Stimulated activated naive B cell treated with anti-CD40 and anti-IgM and Interleukin-4, amounts not matched to agents 10 μg/mL and 1 μg/mL and 100 μg/mL, for 72 hours (primary cell): ENCODE results near the gene BTRC.

ENCODE experiments used
- ATAC-seq, 2 donors: fragments of 150-1000 bp; cut with Tn5 transposase; replicated peaks; 2 replicates each; pipeline ENCODE4 v1.10.0; 2021; ENCODE audit warnings: moderate library complexity in 1 of 2
- DNase-seq: peaks from one replicate; pipeline ENCODE4 v3.0.0; 2021
- H3K27ac Mint-ChIP-seq: one replicate; pipeline ENCODE4 v1.8.0; 2022; ENCODE audit warnings: mild to moderate bottlenecking, mixed read lengths
- H3K27me3 Mint-ChIP-seq, 2 donors: one replicate each; pipeline ENCODE4 v1.8.0; 2022; ENCODE audit warnings: mixed read lengths in 2 of 2
- H3K36me3 Mint-ChIP-seq, 2 donors: one replicate each; pipeline ENCODE4 v1.8.0; 2022; ENCODE audit warnings: mixed read lengths in 2 of 2, mild to moderate bottlenecking in 1 of 2
- H3K4me1 Mint-ChIP-seq, 2 donors: one replicate each; pipeline ENCODE4 v1.8.0; 2022; ENCODE audit warnings: mixed read lengths in 2 of 2, mild to moderate bottlenecking in 1 of 2
- H3K4me3 Mint-ChIP-seq, 2 donors: one replicate each; pipeline ENCODE4 v1.8.0; 2022; ENCODE audit warnings: mild to moderate bottlenecking in 2 of 2, mixed read lengths in 2 of 2, moderate library complexity in 1 of 2
- H3K9me3 Mint-ChIP-seq, 2 donors: one replicate each; pipeline ENCODE4 v1.8.0; 2022; ENCODE audit warnings: mixed read lengths in 2 of 2, mild to moderate bottlenecking in 1 of 2

Gene BTRC

GRCh38 chr10:101451667-101452069, 97.7 kb downstream of the BTRC start:
- ATAC-seq (no peak), DNase-seq (no peak)
- Mint-ChIP-seq H3K36me3 (no peaks in the 10 kb centered on the region), H3K4me1 (peaks cover 10 to 20% of the 10 kb centered on the region in 2 donors), H3K27me3 (no peaks in the 10 kb centered on the region), H3K27ac (no peak overlapping the region), H3K9me3 (no peaks in the 10 kb centered on the region), H3K4me3 (no peak overlapping the region)

- Mint-ChIP-seq H3K27ac (no peak overlapping the region), H3K4me1 (peaks cover 10 to 20% of the 10 kb centered on the region in 2 donors), H3K4me3 (no peak overlapping the region), H3K9me3 (no peaks in the 10 kb centered on the region), H3K27me3 (no peaks in the 10 kb centered on the region), H3K36me3 (no peaks in the 10 kb centered on the region)
- no peak for ATAC-seq
- no peak for DNase-seq
Observed at GRCh38 chr10:101452176-101452575, 98.2 kb downstream of the BTRC start.

- Mint-ChIP-seq H3K36me3 (no peaks in the 10 kb centered on the region), H3K4me3 (no peak overlapping the region)
Observed at GRCh38 chr10:101452593-101452992, 98.6 kb downstream of the BTRC start.

GRCh38 chr10:101453318-101453717, 99.4 kb downstream of the BTRC start:
- Mint-ChIP-seq H3K9me3 (no peaks in the 10 kb centered on the region), H3K4me1 (peaks cover 10 to 24% of the 10 kb centered on the region in 2 donors), H3K4me3 (no peak overlapping the region), H3K36me3 (no peaks in the 10 kb centered on the region), H3K27ac (no peak overlapping the region), H3K27me3 (no peaks in the 10 kb centered on the region)
- ATAC-seq (no peak), DNase-seq (no peak)

More at GRCh38 chr10:101452593-101452992, 98.6 kb downstream of the BTRC start:
- Mint-ChIP-seq H3K27ac (no peak overlapping the region), H3K4me1 (peaks cover 10 to 20% of the 10 kb centered on the region in 2 donors), H3K27me3 (no peaks in the 10 kb centered on the region), H3K9me3 (no peaks in the 10 kb centered on the region)
- ATAC-seq = no peak
- DNase-seq = no peak

GRCh38 chr10:101453791-101454718, 100.1 kb downstream of the BTRC start:
- DNase-seq = no peak
- Mint-ChIP-seq H3K27me3 (no peaks in the 10 kb centered on the region), H3K4me1 (peaks cover 10 to 25% of the 10 kb centered on the region in 2 donors), H3K36me3 (no peaks in the 10 kb centered on the region), H3K4me3 (no peak overlapping the region), H3K27ac (no peak overlapping the region), H3K9me3 (no peaks in the 10 kb centered on the region)
- ATAC-seq = no peak

- ATAC-seq = no peak
- H3K4me1 Mint-ChIP-seq = peaks cover 0 to 5% of the 10 kb centered on the region in 2 donors
- no peaks in the 10 kb centered on the region for H3K9me3 Mint-ChIP-seq
- DNase-seq = no peak
- no peak overlapping the region for H3K27ac Mint-ChIP-seq
- no peaks in the 10 kb centered on the region for H3K27me3 Mint-ChIP-seq
- H3K4me3 Mint-ChIP-seq = no peak overlapping the region
- no peaks in the 10 kb centered on the region for H3K36me3 Mint-ChIP-seq
Observed at GRCh38 chr10:101458869-101459268, 104.9 kb downstream of the BTRC start.

GRCh38 chr10:101464082-101464481, 110.1 kb downstream of the BTRC start:
- Mint-ChIP-seq H3K4me1 (peaks cover 7 to 16% of the 10 kb centered on the region in 2 donors), H3K27me3 (no peaks in the 10 kb centered on the region), H3K4me3 (no peak overlapping the region), H3K36me3 (peaks cover 0 to 5% of the 10 kb centered on the region in 2 donors), H3K27ac (no peak overlapping the region), H3K9me3 (no peaks in the 10 kb centered on the region)
- DNase-seq (no peak), ATAC-seq (no peak)

GRCh38 chr10:101464599-101464998, 110.6 kb downstream of the BTRC start:
- Mint-ChIP-seq H3K36me3 (peaks cover 0 to 5% of the 10 kb centered on the region in 2 donors), H3K9me3 (no peaks in the 10 kb centered on the region), H3K27ac (no peak overlapping the region), H3K4me3 (no peak overlapping the region), H3K4me1 (peaks cover 7 to 16% of the 10 kb centered on the region in 2 donors), H3K27me3 (no peaks in the 10 kb centered on the region)
- ATAC-seq (no peak), DNase-seq (no peak)

GRCh38 chr10:101466016-101466912, 112.3 kb downstream of the BTRC start:
- Mint-ChIP-seq H3K9me3 (no peaks in the 10 kb centered on the region), H3K4me1 (peaks cover 7 to 16% of the 10 kb centered on the region in 2 donors), H3K4me3 (no peak overlapping the region), H3K27me3 (no peaks in the 10 kb centered on the region), H3K27ac (no peak overlapping the region), H3K36me3 (peaks cover 0 to 5% of the 10 kb centered on the region in 2 donors)
- ATAC-seq (no peak), DNase-seq (no peak)

- H3K27ac Mint-ChIP-seq = no peak overlapping the region
- DNase-seq = peak; percentile 4
- ATAC-seq = peak; percentile 82 to 85
- no peaks in the 10 kb centered on the region for H3K27me3 Mint-ChIP-seq
- peaks cover 7 to 16% of the 10 kb centered on the region in 2 donors for H3K4me1 Mint-ChIP-seq
- H3K9me3 Mint-ChIP-seq = no peaks in the 10 kb centered on the region
- peak overlapping the region; percentile 25 to 59 for H3K4me3 Mint-ChIP-seq
- H3K36me3 Mint-ChIP-seq = peaks cover 3 to 5% of the 10 kb centered on the region in 2 donors
Observed at GRCh38 chr10:101467286-101467770, 113.4 kb downstream of the BTRC start.

- ATAC-seq (no peak), DNase-seq (no peak)
- Mint-ChIP-seq H3K27me3 (no peaks in the 10 kb centered on the region), H3K4me1 (peaks cover 7 to 16% of the 10 kb centered on the region in 2 donors), H3K36me3 (peaks cover 3 to 10% of the 10 kb centered on the region in 2 donors), H3K9me3 (no peaks in the 10 kb centered on the region), H3K4me3 (no peak overlapping the region), H3K27ac (no peak overlapping the region)
Observed at GRCh38 chr10:101468159-101468558, 114.2 kb downstream of the BTRC start.

- Mint-ChIP-seq H3K27me3 (no peaks in the 10 kb centered on the region), H3K27ac (no peak overlapping the region), H3K4me1 (no peaks in the 10 kb centered on the region), H3K9me3 (no peaks in the 10 kb centered on the region), H3K36me3 (peaks cover 9 to 12% of the 10 kb centered on the region in 2 donors), H3K4me3 (no peak overlapping the region)
- no peak for ATAC-seq
- no peak for DNase-seq
Observed at GRCh38 chr10:101476383-101476782, 122.4 kb downstream of the BTRC start.

GRCh38 chr10:101478956-101479355, 125.0 kb downstream of the BTRC start:
- H3K27me3 Mint-ChIP-seq = no peaks in the 10 kb centered on the region
- DNase-seq = no peak

GRCh38 chr10:101481256-101481655, 127.3 kb downstream of the BTRC start:
- Mint-ChIP-seq H3K27me3 (no peaks in the 10 kb centered on the region), H3K27ac (no peak overlapping the region), H3K4me1 (peaks cover 0 to 2% of the 10 kb centered on the region in 2 donors), H3K9me3 (no peaks in the 10 kb centered on the region), H3K36me3 (peaks cover 15 to 20% of the 10 kb centered on the region in 2 donors), H3K4me3 (no peak overlapping the region)
- DNase-seq (no peak), ATAC-seq (no peak)

More at GRCh38 chr10:101478956-101479355, 125.0 kb downstream of the BTRC start:
- Mint-ChIP-seq H3K4me1 (no peaks in the 10 kb centered on the region), H3K4me3 (no peak overlapping the region), H3K27ac (no peak overlapping the region), H3K9me3 (no peaks in the 10 kb centered on the region), H3K36me3 (peaks cover 12 to 16% of the 10 kb centered on the region in 2 donors)
- ATAC-seq = no peak
